ENCODE results near the gene ZDHHC7. TPM values are rescaled to one million over a fixed set of nuclear protein-coding genes. Genes with fewer than 3 reads are reported as not detected.

Gene ZDHHC7
- total and polyA plus RNA-seq, 2 experiments from 2014 or later: 39.9 to 95.2 TPM

GRCh38 chr16:85027958-85028684 is 16.8 kb upstream of the ZDHHC7 start:
- H3K9me2 ChIP-seq (ENCODE audit: insufficient read depth): no peaks in the 10 kb centered on the region
- WGBS, 2 experiments (ENCODE audit: low coverage in 1 of 2, low lambda C conversion rate in 2 of 2, missing lambda C conversion rate in 2 of 2): 0 to 2% methylated on average over 18 to 41 of the region's 41 CpGs
- H4K20me1 ChIP-seq (ENCODE audit: insufficient read depth): no peaks in the 10 kb centered on the region
- peak overlapping the region; percentile 89 for H3K9ac ChIP-seq
- no peaks in the 10 kb centered on the region for H3K27me3 ChIP-seq (replicated peaks; ENCODE audit: insufficient read depth)
- TF ChIP-seq EZH2 (IDR thresholded peaks at IDR 0.05; ENCODE audit: insufficient read depth, poor library complexity, severe bottlenecking): no peak
- no peak for TF ChIP-seq EZH2phosphoT487 (IDR thresholded peaks at IDR 0.05; ENCODE audit: insufficient read depth, low read depth)
- H2AFZ ChIP-seq: peak overlapping the region; percentile 79
- H3K9me3 ChIP-seq (ENCODE audit: low read depth): no peaks in the 10 kb centered on the region
- H3K4me1 ChIP-seq (ENCODE audit: insufficient read depth): peaks cover 26% of the 10 kb centered on the region
- peak overlapping the region; percentile 87 for H3K4me3 ChIP-seq
- H3F3A ChIP-seq (ENCODE audit: insufficient read depth): peaks cover 20% of the 10 kb centered on the region
- in situ Hi-C loops (cut with MboI): no loop called here
- peak overlapping the region; percentile 98 for H3K4me2 ChIP-seq (ENCODE audit: unreplicated experiment)
- H3K36me3 ChIP-seq (ENCODE audit: low read depth): no peaks in the 10 kb centered on the region
- DNase-seq: peak; percentile 39
- no peaks in the 10 kb centered on the region for H3K79me2 ChIP-seq (ENCODE audit: insufficient read depth)
- H3K27ac ChIP-seq: peak overlapping the region; percentile 85

- 0 to 1% methylated on average over 35 to 59 of the region's 59 CpGs for WGBS, 2 experiments (ENCODE audit: low coverage in 1 of 2, low lambda C conversion rate in 2 of 2, missing lambda C conversion rate in 2 of 2)
- peak; percentile 97 for DNase-seq
- no peaks in the 10 kb centered on the region for H3K27me3 ChIP-seq (replicated peaks; ENCODE audit: insufficient read depth)
- no peaks in the 10 kb centered on the region for H3K9me3 ChIP-seq (ENCODE audit: low read depth)
- peaks cover 20% of the 10 kb centered on the region for H3F3A ChIP-seq (ENCODE audit: insufficient read depth)
- in situ Hi-C loops (cut with MboI): no loop called here
- H3K4me1 ChIP-seq (ENCODE audit: insufficient read depth): peaks cover 26% of the 10 kb centered on the region
- no peaks in the 10 kb centered on the region for H3K36me3 ChIP-seq (ENCODE audit: low read depth)
- no peaks in the 10 kb centered on the region for H4K20me1 ChIP-seq (ENCODE audit: insufficient read depth)
- H3K79me2 ChIP-seq (ENCODE audit: insufficient read depth): no peaks in the 10 kb centered on the region
- no peaks in the 10 kb centered on the region for H3K9me2 ChIP-seq (ENCODE audit: insufficient read depth)
- peak within 1 kb of the TSS; percentile 85 for H3K27ac ChIP-seq
- peak within 1 kb of the TSS; percentile 87 for H3K4me3 ChIP-seq
- TF ChIP-seq EZH2phosphoT487 (IDR thresholded peaks at IDR 0.05; ENCODE audit: insufficient read depth, low read depth) (no peak), EZH2 (IDR thresholded peaks at IDR 0.05; ENCODE audit: insufficient read depth, poor library complexity, severe bottlenecking) (no peak)
- peak within 1 kb of the TSS; percentile 79 for H2AFZ ChIP-seq
- peak within 1 kb of the TSS; percentile 89 for H3K9ac ChIP-seq
- H3K4me2 ChIP-seq (ENCODE audit: unreplicated experiment): peak within 1 kb of the TSS; percentile 98
Measured at GRCh38 chr16:85027349-85027957, 16.1 kb upstream of the ZDHHC7 start, which contains the start of gene KIAA0513. KIAA0513 (plus strand) TSS chr16:85027795; CDS start chr16:85067072, 39,277 bp downstream.

GRCh38 chr16:85026703-85027102 is 15.4 kb upstream of the ZDHHC7 start:
- no peak for DNase-seq
- Histone ChIP-seq H3K9me3 (ENCODE audit: low read depth) (no peaks in the 10 kb centered on the region), H3K4me2 (ENCODE audit: unreplicated experiment) (peak overlapping the region; percentile 96), H3K9ac (peak overlapping the region; percentile 89), H2AFZ (peak overlapping the region; percentile 79; the same call in 1 of the 2 replicates), H3K27ac (peak overlapping the region; percentile 61), H3K27me3 (replicated peaks; ENCODE audit: insufficient read depth) (no peaks in the 10 kb centered on the region), H3K9me2 (ENCODE audit: insufficient read depth) (no peaks in the 10 kb centered on the region), H3F3A (ENCODE audit: insufficient read depth) (peaks cover 20% of the 10 kb centered on the region), H3K4me1 (ENCODE audit: insufficient read depth) (peaks cover 26% of the 10 kb centered on the region), H3K4me3 (peak overlapping the region; percentile 87), H4K20me1 (ENCODE audit: insufficient read depth) (no peaks in the 10 kb centered on the region), H3K36me3 (ENCODE audit: low read depth) (no peaks in the 10 kb centered on the region), H3K79me2 (ENCODE audit: insufficient read depth) (no peaks in the 10 kb centered on the region)
- in situ Hi-C loops (cut with MboI): no loop called here
- TF ChIP-seq EZH2phosphoT487 (IDR thresholded peaks at IDR 0.05; ENCODE audit: insufficient read depth, low read depth) (no peak), EZH2 (IDR thresholded peaks at IDR 0.05; ENCODE audit: insufficient read depth, poor library complexity, severe bottlenecking) (no peak)
- WGBS, 2 experiments (ENCODE audit: low coverage in 1 of 2, low lambda C conversion rate in 2 of 2, missing lambda C conversion rate in 2 of 2): 38 to 42% methylated on average over 4 of the region's 4 CpGs

GRCh38 chr16:85025781-85026653 is 14.7 kb upstream of the ZDHHC7 start:
- no peaks in the 10 kb centered on the region for H3K79me2 ChIP-seq (ENCODE audit: insufficient read depth)
- H3K9ac ChIP-seq: no peak overlapping the region
- no peaks in the 10 kb centered on the region for H3K9me2 ChIP-seq (ENCODE audit: insufficient read depth)
- in situ Hi-C loops (cut with MboI): no loop called here
- H3K4me2 ChIP-seq (ENCODE audit: unreplicated experiment): no peak overlapping the region
- no peak overlapping the region for H3K27ac ChIP-seq
- no peak overlapping the region for H2AFZ ChIP-seq
- peaks cover 26% of the 10 kb centered on the region for H3K4me1 ChIP-seq (ENCODE audit: insufficient read depth)
- DNase-seq: no peak
- TF ChIP-seq EZH2 (IDR thresholded peaks at IDR 0.05; ENCODE audit: insufficient read depth, poor library complexity, severe bottlenecking) (no peak), EZH2phosphoT487 (IDR thresholded peaks at IDR 0.05; ENCODE audit: insufficient read depth, low read depth) (no peak)
- H3K27me3 ChIP-seq (replicated peaks; ENCODE audit: insufficient read depth): no peaks in the 10 kb centered on the region
- 83 to 84% methylated on average over 8 of the region's 8 CpGs for WGBS, 2 experiments (ENCODE audit: low coverage in 1 of 2, low lambda C conversion rate in 2 of 2, missing lambda C conversion rate in 2 of 2)
- no peaks in the 10 kb centered on the region for H4K20me1 ChIP-seq (ENCODE audit: insufficient read depth)
- H3K9me3 ChIP-seq (ENCODE audit: low read depth): no peaks in the 10 kb centered on the region
- no peaks in the 10 kb centered on the region for H3K36me3 ChIP-seq (ENCODE audit: low read depth)
- no peak overlapping the region for H3K4me3 ChIP-seq
- H3F3A ChIP-seq (ENCODE audit: insufficient read depth): peaks cover 20% of the 10 kb centered on the region
